IPS DF 6.9 (cell line): ENCODE data around the gene CLDN15.

ENCODE experiments used
- DNase-seq: peaks from one replicate; pipeline ENCODE4 v3.0.0-alpha.2; 2013; ENCODE audit warnings: low read depth, low spot score
- H3K27ac ChIP-seq: one replicate; pipeline ENCODE4 v1.5.1; 2013; ENCODE audit warnings: low read length, control low read depth
- H3K27me3 ChIP-seq: 2 replicates; pipeline ENCODE4 v1.6.1; 2013; ENCODE audit warnings: mild to moderate bottlenecking, low read length; ENCODE audit not compliant: control insufficient read depth, insufficient read depth
- H3K36me3 ChIP-seq: 2 replicates; pipeline ENCODE4 v1.6.1; 2013; ENCODE audit warnings: low read length; ENCODE audit not compliant: control insufficient read depth, insufficient read depth
- H3K4me1 ChIP-seq: 2 replicates; pipeline ENCODE4 v1.6.1; 2013; ENCODE audit warnings: low read length; ENCODE audit not compliant: control insufficient read depth, insufficient read depth
- H3K4me3 ChIP-seq: 2 replicates; pipeline ENCODE4 v1.5.1; 2013; ENCODE audit warnings: mild to moderate bottlenecking, low read length
- H3K9me3 ChIP-seq: 2 replicates; pipeline ENCODE4 v1.6.1; 2013; ENCODE audit warnings: low read length, inconsistent platforms; ENCODE audit not compliant: control insufficient read depth, insufficient read depth
- WGBS: extraction: QIAGEN DNeasy Blood & Tissue Kit; methylation state at CpG from one replicate; pipeline ENCODE4 v1.1.7; 2013; ENCODE audit warnings: mixed read lengths, missing lambda C conversion rate; ENCODE audit not compliant: insufficient read length, insufficient coverage; 5-methylcytosine and 5-hydroxymethylcytosine counted together

The CLDN15 gene

GRCh38 chr7:101222275-101222830 is 15.2 kb downstream of the CLDN15 start:
- no peaks in the 10 kb centered on the region for H3K27me3 ChIP-seq
- no peak for DNase-seq
- WGBS, result no CpG with 5 or more reads among the region's 27 CpGs
- no peaks in the 10 kb centered on the region for H3K9me3 ChIP-seq
- no peaks in the 10 kb centered on the region; the same call in 1 of the 2 replicates for H3K36me3 ChIP-seq
- no peak overlapping the region for H3K27ac ChIP-seq
- 0 out of 2 replicates have a peak, but pooled peaks cover 2% of the 10 kb centered on the region for H3K4me1 ChIP-seq
- no peak overlapping the region for H3K4me3 ChIP-seq

- no peak for DNase-seq
- H3K27ac ChIP-seq, result no peak overlapping the region
- H3K36me3 ChIP-seq, result no peaks in the 10 kb centered on the region; the same call in 1 of the 2 replicates
- no peaks in the 10 kb centered on the region for H3K27me3 ChIP-seq
- peaks cover 4% of the 10 kb centered on the region for H3K4me1 ChIP-seq
- no peaks in the 10 kb centered on the region for H3K9me3 ChIP-seq
- no CpG with 5 or more reads among the region's 5 CpGs for WGBS
- no peak overlapping the region for H3K4me3 ChIP-seq
These were observed 17.3 kb downstream of the CLDN15 start for GRCh38 chr7:101220295-101220694.

- Histone ChIP-seq H3K36me3 (no peaks in the 10 kb centered on the region), H3K27ac (no peak overlapping the region), H3K27me3 (no peaks in the 10 kb centered on the region), H3K4me1 (peaks cover 4% of the 10 kb centered on the region), H3K4me3 (peak overlapping the region; percentile 81; the same call in 1 of the 2 replicates), H3K9me3 (no peaks in the 10 kb centered on the region)
- DNase-seq, result no peak
- WGBS, result no CpG with 5 or more reads among the region's 26 CpGs
These were observed 19.1 kb downstream of the CLDN15 start for GRCh38 chr7:101218236-101219125.

- Histone ChIP-seq H3K27ac (no peak within 1 kb of the TSS), H3K36me3 (no peaks in the 10 kb centered on the region), H3K9me3 (no peaks in the 10 kb centered on the region), H3K4me1 (peaks cover 4% of the 10 kb centered on the region), H3K4me3 (peak within 1 kb of the TSS; percentile 81), H3K27me3 (no peaks in the 10 kb centered on the region)
- WGBS, result no CpG with 5 or more reads among the region's 57 CpGs
- peak; percentile 97 for DNase-seq
These were observed 20.0 kb downstream of the CLDN15 start, which contains the start of the genes PLOD3 and ZNHIT1 for GRCh38 chr7:101217388-101218235. TSS of gene PLOD3 (minus strand) at chr7:101217581. CDS start at chr7:101217274, 307 bp downstream. TSS of gene ZNHIT1 (plus strand) at chr7:101218165. CDS start at chr7:101218196, 31 bp downstream.

DNA sequence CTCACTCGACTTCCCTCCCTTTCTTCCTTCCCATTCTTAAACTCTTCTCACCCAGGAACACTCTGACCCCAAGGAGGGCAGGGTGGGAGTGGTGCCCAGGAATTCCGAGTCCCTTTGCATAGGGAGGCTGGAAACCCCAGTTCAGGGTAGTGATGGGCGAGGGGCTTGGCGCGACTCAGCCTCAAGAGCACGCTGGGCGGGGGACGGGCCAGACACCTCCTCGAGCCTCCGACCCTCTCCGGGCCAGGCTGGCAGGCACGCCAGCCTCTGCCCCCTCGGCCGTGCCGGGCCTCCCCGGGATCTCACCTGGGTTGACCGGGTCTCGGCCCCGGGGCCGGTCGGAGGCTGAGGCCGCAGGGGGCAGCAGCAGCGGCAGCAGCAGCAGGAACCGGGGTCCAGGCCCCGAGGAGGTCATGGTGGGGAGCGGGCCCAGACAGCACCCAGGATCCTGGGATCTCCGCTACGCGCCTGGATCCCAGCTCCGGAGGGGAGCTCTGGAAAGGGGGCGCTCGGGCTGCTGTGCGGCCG is 20.7 kb downstream of the CLDN15 start:
- no peak for DNase-seq
- H3K27me3 ChIP-seq, result no peaks in the 10 kb centered on the region
- no peaks in the 10 kb centered on the region for H3K9me3 ChIP-seq
- peak overlapping the region; percentile 28 for H3K4me3 ChIP-seq
- H3K4me1 ChIP-seq, result peaks cover 3% of the 10 kb centered on the region
- no CpG with 5 or more reads among the region's 34 CpGs for WGBS
- no peak overlapping the region for H3K27ac ChIP-seq
- H3K36me3 ChIP-seq, result no peaks in the 10 kb centered on the region

- H3K27ac ChIP-seq, result no peak overlapping the region
- no peaks in the 10 kb centered on the region for H3K9me3 ChIP-seq
- no peaks in the 10 kb centered on the region for H3K27me3 ChIP-seq
- 0 out of 2 replicates have a peak, but pooled peaks cover 3% of the 10 kb centered on the region for H3K36me3 ChIP-seq
- peaks cover 3% of the 10 kb centered on the region for H3K4me1 ChIP-seq
- H3K4me3 ChIP-seq, result peak overlapping the region; percentile 28; the same call in 1 of the 2 replicates
- DNase-seq, result no peak
- no CpG with 5 or more reads among the region's 31 CpGs for WGBS
These were observed 21.4 kb downstream of the CLDN15 start for GRCh38 chr7:101216001-101216859.

DNA sequence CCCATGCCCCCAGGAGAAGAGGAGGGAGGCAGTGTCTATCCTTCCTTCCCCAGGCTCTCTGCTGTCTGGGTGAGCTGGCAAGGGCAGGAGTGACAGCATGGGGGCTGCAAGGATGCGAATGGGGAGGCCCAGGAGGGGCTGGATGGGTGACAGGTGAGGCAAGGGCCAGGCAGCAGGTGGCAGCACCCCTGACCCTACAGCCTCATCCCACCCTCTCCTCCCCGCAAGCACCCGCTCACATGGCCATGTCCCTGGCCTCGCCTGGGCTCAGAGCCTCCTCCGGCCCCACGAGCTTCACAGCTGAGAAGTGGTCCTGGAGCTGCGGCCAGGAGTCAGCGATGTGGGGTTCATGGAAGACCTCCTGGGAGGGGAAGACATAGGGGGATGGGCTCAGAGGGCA is 25.6 kb downstream of the CLDN15 start:
- Histone ChIP-seq H3K36me3 (0 out of 2 replicates have a peak, but pooled peaks cover 7% of the 10 kb centered on the region), H3K4me1 (peaks cover 3% of the 10 kb centered on the region)
- no CpG with 5 or more reads among the region's 8 CpGs for WGBS

DNA sequence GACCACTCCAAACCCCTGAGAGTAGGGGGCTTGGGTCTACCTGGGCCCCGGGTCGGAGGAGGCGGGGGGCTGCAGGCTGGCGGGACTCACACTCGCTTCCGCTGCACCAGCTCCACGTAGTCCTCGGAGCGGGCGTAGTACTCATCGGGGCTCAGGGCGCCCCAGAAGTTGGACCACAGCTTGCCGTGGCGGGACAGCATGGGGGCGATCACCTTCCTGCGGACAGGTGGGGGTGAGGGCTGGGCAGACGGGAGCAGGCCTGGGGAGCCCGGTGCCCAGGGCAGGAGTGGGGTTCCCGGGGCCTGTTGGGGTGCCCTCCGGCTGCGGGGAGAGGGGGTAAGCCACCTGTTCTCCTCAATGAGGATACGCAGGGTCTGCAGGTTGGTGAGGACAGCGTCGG is 26.1 kb downstream of the CLDN15 start:
- Histone ChIP-seq H3K4me3 (no peak overlapping the region), H3K36me3 (0 out of 2 replicates have a peak, but pooled peaks cover 7% of the 10 kb centered on the region), H3K27ac (no peak overlapping the region), H3K9me3 (no peaks in the 10 kb centered on the region), H3K4me1 (no peaks in the 10 kb centered on the region; the same call in 1 of the 2 replicates), H3K27me3 (no peaks in the 10 kb centered on the region)
- no peak for DNase-seq
- no CpG with 5 or more reads among the region's 24 CpGs for WGBS

More for the DNA sequence above, 25.6 kb downstream of the CLDN15 start:
- H3K27me3 ChIP-seq, result no peaks in the 10 kb centered on the region
- H3K27ac ChIP-seq, result no peak overlapping the region
- DNase-seq, result no peak
- H3K4me3 ChIP-seq, result no peak overlapping the region
- H3K9me3 ChIP-seq, result no peaks in the 10 kb centered on the region

- no CpG with 5 or more reads among the region's 19 CpGs for WGBS
- Histone ChIP-seq H3K27me3 (no peaks in the 10 kb centered on the region), H3K9me3 (no peaks in the 10 kb centered on the region), H3K4me3 (no peak overlapping the region), H3K36me3 (0 out of 2 replicates have a peak, but pooled peaks cover 7% of the 10 kb centered on the region), H3K27ac (no peak overlapping the region), H3K4me1 (no peaks in the 10 kb centered on the region; the same call in 1 of the 2 replicates)
- no peak for DNase-seq
These were observed 27.5 kb downstream of the CLDN15 start for GRCh38 chr7:101210143-101210542.
